Measurements from ENCODE around the gene SRRT.

DNA sequence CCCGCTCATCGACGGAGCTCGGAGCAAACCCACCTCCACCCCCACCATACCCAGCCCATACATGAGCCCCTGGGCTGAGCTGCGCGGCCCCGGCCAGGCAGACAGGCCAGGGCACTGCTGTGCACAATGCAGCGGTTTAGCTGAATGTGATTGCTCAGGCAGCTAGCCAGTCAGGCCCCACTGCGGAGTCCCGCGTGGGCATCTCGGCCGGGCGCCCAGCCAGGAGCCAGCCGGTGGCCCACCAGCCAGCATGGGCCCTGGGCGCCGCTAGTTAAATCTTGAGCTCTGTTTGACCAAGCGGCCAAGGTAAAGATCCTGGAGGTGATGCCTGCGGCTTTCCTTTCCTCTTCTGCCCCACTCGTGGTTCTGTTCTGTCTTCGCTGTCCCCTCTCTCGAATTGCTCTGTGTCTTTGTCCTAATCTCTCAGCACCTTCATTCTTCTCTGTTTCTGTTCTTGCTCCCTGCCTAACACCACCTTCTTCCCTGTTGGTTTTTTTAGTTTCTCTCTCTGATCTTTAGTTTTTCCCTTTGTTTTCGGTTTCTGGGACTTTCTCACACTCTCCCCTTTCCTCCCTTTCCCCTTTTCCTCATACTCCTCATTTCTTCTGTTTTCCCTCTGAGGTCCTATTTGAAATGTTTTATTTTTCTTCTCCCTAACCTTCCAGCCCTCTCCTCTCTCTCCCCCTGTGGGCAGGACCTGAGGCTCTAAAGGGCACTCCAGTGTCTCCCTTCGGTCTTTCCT, 8.1 kb downstream of the SRRT start:
- TF ChIP-seq, protein P1, sequence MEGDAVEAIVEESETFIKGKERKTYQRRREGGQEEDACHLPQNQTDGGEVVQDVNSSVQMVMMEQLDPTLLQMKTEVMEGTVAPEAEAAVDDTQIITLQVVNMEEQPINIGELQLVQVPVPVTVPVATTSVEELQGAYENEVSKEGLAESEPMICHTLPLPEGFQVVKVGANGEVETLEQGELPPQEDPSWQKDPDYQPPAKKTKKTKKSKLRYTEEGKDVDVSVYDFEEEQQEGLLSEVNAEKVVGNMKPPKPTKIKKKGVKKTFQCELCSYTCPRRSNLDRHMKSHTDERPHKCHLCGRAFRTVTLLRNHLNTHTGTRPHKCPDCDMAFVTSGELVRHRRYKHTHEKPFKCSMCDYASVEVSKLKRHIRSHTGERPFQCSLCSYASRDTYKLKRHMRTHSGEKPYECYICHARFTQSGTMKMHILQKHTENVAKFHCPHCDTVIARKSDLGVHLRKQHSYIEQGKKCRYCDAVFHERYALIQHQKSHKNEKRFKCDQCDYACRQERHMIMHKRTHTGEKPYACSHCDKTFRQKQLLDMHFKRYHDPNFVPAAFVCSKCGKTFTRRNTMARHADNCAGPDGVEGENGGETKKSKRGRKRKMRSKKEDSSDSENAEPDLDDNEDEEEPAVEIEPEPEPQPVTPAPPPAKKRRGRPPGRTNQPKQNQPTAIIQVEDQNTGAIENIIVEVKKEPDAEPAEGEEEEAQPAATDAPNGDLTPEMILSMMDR (IDR thresholded peaks at IDR 0.05) = no peak
- TF ChIP-seq POLR2A (IDR thresholded peaks at IDR 0.05) (no peak), POLR2AphosphoS5 (IDR thresholded peaks at IDR 0.05) (no peak), EP300 (IDR thresholded peaks at IDR 0.05) (no peak)

All from sigmoid colon (tissue), 4 donors.